ENCODE measurements around the gene HAUS3. TPM values are rescaled to one million over a fixed set of nuclear protein-coding genes. Genes with fewer than 3 reads are reported as not detected.

Gene HAUS3
- total RNA-seq, 4 donors from 2014 or later = 4.8 to 12.1 (median 9.5) TPM

- Histone ChIP-seq H3K36me3 (no peaks in the 10 kb centered on the region), H3K27ac (no peak overlapping the region), H3K9me3 (no peaks in the 10 kb centered on the region), H3K4me3 (no peak overlapping the region), H3K27me3 (no peaks in the 10 kb centered on the region), H3K4me1 (no peaks in the 10 kb centered on the region)
- in situ Hi-C loops (cut with MboI; ENCODE audit: low sequenced_read_pairs in 4 of 4) (no loop called here), intact Hi-C loops (cut with DNase I; ENCODE audit: low total_unique reads) (no loop called here)
- TF ChIP-seq POLR2A (IDR thresholded peaks at IDR 0.05) (no peak), CTCF (IDR thresholded peaks at IDR 0.05 in 4 of 5, conservative IDR thresholded peaks at IDR 0.05 in 1 of 5) (no peak)
- DNase-seq = no peak
- ATAC-seq = no peak
These were observed 62.2 kb downstream of the HAUS3 start for GRCh38 chr4:2179717-2180116.

DNA sequence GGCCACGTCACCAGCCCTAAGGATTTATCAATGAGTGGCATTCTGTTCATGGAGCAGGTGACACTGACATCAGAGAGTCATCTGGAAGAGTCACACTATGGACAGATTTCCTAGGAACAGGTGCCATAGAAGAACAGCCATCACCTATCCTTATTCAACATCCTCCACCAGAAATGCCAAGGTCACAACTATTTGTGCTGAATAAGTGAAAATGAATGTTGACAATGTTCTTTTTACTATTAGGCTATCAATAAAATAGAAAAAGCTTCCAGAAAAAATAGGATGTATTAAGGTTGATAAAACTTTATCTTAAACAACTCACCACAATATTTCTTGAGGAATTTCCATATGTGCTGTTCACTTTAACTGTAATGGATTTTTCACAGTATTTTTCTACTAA is 62.9 kb downstream of the HAUS3 start:
- intact Hi-C loops (cut with DNase I; ENCODE audit: low total_unique reads) = no loop called here

More for the DNA sequence above, 62.9 kb downstream of the HAUS3 start:
- no peaks in the 10 kb centered on the region for H3K9me3 ChIP-seq
- TF ChIP-seq POLR2A (IDR thresholded peaks at IDR 0.05) (no peak), CTCF (IDR thresholded peaks at IDR 0.05 in 4 of 5, conservative IDR thresholded peaks at IDR 0.05 in 1 of 5) (no peak)
- H3K4me1 ChIP-seq = no peaks in the 10 kb centered on the region
- H3K36me3 ChIP-seq = no peaks in the 10 kb centered on the region
- ATAC-seq (no peak), DNase-seq (no peak)
- H3K27me3 ChIP-seq = no peaks in the 10 kb centered on the region
- in situ Hi-C loops (cut with MboI; ENCODE audit: low sequenced_read_pairs in 4 of 4) = no loop called here
- H3K27ac ChIP-seq = no peak overlapping the region
- no peak overlapping the region for H3K4me3 ChIP-seq

Other genes with a start within 250 kb of the HAUS3 start
- 10 to 100 TPM in 3 of 4 donors, 1 to 10 TPM in 1; 8.1 to 21.1 (median 15.9) TPM for gene NELFA, start 233.1 kb downstream of the HAUS3 start, total RNA-seq
- 1 to 10 TPM; 1.5 to 3.2 (median 1.8) TPM for gene NAT8L, start 182.8 kb downstream of the HAUS3 start, total RNA-seq
- gene POLN, start within 50 bp of the HAUS3 start, total RNA-seq = 1 to 10 TPM in 1 of 4 donors, under 1 TPM in 2, not detected in 1; 0.71 to 2.0 (median 0.86) TPM
- 10 to 100 TPM; 20.4 to 29.4 (median 27.7) TPM for gene MXD4, start 20.0 kb upstream of the HAUS3 start, total RNA-seq
- 1 to 10 TPM; 1.8 to 6.0 (median 3.4) TPM for gene ZFYVE28, start 176.5 kb upstream of the HAUS3 start, total RNA-seq
- gene CFAP99, start 176.8 kb upstream of the HAUS3 start, total RNA-seq = not detected
- gene RNF4, start 227.0 kb upstream of the HAUS3 start, total RNA-seq = 10 to 100 TPM; 21.7 to 48.7 (median 34.7) TPM